Measurements from ENCODE around the gene KCNIP4.

- TF ChIP-seq CTCF (IDR thresholded peaks at IDR 0.05) (no peak), EP300 (IDR thresholded peaks at IDR 0.05) (no peak), POLR2A (IDR thresholded peaks at IDR 0.05) (no peak)
Measured at GRCh38 chr4:21685911-21686310, 262.7 kb downstream of the KCNIP4 start.

Measured in tibial nerve (tissue), 4 donors.